GM04503 (cell line): ENCODE results near the gene PDCD1.

Source experiments
- DNase-seq: peaks from one replicate; pipeline ENCODE4 v3.0.0-alpha.2; 2012; ENCODE audit warnings: low read depth

Gene PDCD1

GRCh38 chr2:241865416-241865956 lies 6.8 kb upstream of the PDCD1 start:
- no peak for DNase-seq

GRCh38 chr2:241864850-241865213 lies 6.1 kb upstream of the PDCD1 start:
- no peak for DNase-seq

GRCh38 chr2:241864168-241864849 lies 5.6 kb upstream of the PDCD1 start:
- no peak for DNase-seq

GRCh38 chr2:241863536-241863954 lies 4.9 kb upstream of the PDCD1 start:
- no peak for DNase-seq

- DNase-seq, result no peak
Measured at GRCh38 chr2:241862775-241863535, 4.3 kb upstream of the PDCD1 start.

GRCh38 chr2:241862093-241862492 lies 3.4 kb upstream of the PDCD1 start:
- DNase-seq, result no peak

- no peak for DNase-seq
Measured at GRCh38 chr2:241861264-241861663, 2.6 kb upstream of the PDCD1 start.

GRCh38 chr2:241860184-241861078 lies 1.7 kb upstream of the PDCD1 start:
- DNase-seq, result no peak

- no peak for DNase-seq
Measured at GRCh38 chr2:241859436-241860183, 916 bp upstream of the PDCD1 start.

GRCh38 chr2:241859017-241859435 lies 332 bp upstream of the PDCD1 start:
- DNase-seq, result no peak

GRCh38 chr2:241857572-241858121 lies 1.0 kb downstream of the PDCD1 start:
- DNase-seq, result no peak

GRCh38 chr2:241857041-241857541 lies 1.6 kb downstream of the PDCD1 start:
- no peak for DNase-seq

GRCh38 chr2:241855888-241856422 lies 2.7 kb downstream of the PDCD1 start:
- no peak for DNase-seq

- DNase-seq, result no peak
Measured at GRCh38 chr2:241855245-241855887, 3.3 kb downstream of the PDCD1 start.

- no peak for DNase-seq
Measured at GRCh38 chr2:241854342-241855244, 4.1 kb downstream of the PDCD1 start.

GRCh38 chr2:241853651-241854341 lies 4.9 kb downstream of the PDCD1 start:
- no peak for DNase-seq

- DNase-seq, result no peak
Measured at GRCh38 chr2:241852981-241853631, 5.6 kb downstream of the PDCD1 start.
